Esophagus squamous epithelium (tissue), 5 donors: ENCODE measurements around the gene SELENOV. TPM values are rescaled to one million over a fixed set of nuclear protein-coding genes. Genes with fewer than 3 reads are reported as not detected.

Experiments
- DNase-seq: peaks from one replicate; lab custom pipeline; 2025; lab: John Stamatoyannopoulos, UW
- H3K27ac ChIP-seq, 4 donors: fragments of 200-600 bp; sonication (generic); one replicate each; pipeline ENCODE4 v1.5.1; 2016 to 2019; ENCODE audit warnings: mild to moderate bottlenecking in 1 of 4
- H3K27me3 ChIP-seq, 4 donors: fragments of 200-600 bp; sonication (generic); 1 replicate in 3 of 4; 2 replicates in 1 of 4; pipeline versions ENCODE4 v1.5.1 to v1.6.0; 2017 to 2021; ENCODE audit warnings: antibody characterized with exemption in 1 of 4
- H3K36me3 ChIP-seq, 3 donors: fragments of 200-600 bp; sonication (generic); one replicate each; pipeline ENCODE4 v1.5.1; 2016 to 2019
- H3K4me1 ChIP-seq, 3 donors: fragments of 200-600 bp; sonication (generic); one replicate each; pipeline ENCODE4 v1.5.1; 2017 to 2019
- H3K4me3 ChIP-seq, 4 donors: fragments of 200-600 bp; sonication (generic); 1 replicate in 3 of 4; 2 replicates in 1 of 4; pipeline ENCODE4 v1.5.1; 2016 to 2019; ENCODE audit warnings: mild to moderate bottlenecking in 2 of 4, moderate library complexity in 1 of 4
- H3K9me3 ChIP-seq, 3 donors: fragments of 200-600 bp; sonication (generic); one replicate each; pipeline ENCODE4 v1.5.1; 2016 to 2019
- POLR2A ChIP-seq, 4 donors: fragments of 450-650 bp; IDR thresholded peaks; one replicate each; pipeline ENCODE4 v1.6.1; 2017; ENCODE audit warnings: antibody characterized with exemption in 4 of 4, mild to moderate bottlenecking in 4 of 4, moderate library complexity in 3 of 4
- WGBS, 2 donors: methylation state at CpG; one replicate each; pipeline ENCODE4 v1.1.5; 2018; 5-methylcytosine and 5-hydroxymethylcytosine counted together
- intact Hi-C: fragments of 100-400 bp; cut with DNase I; formaldehyde crosslinking; loops from one replicate; pipeline ENCODE4 v1.15.0; 2022
- total RNA-seq, 4 donors: library from RNA; depleted of rRNA; stranded (reverse); fragments of >200 nt; gene quantifications; one replicate each; pipeline ENCODE4 v1.1.0, GENCODE V29; 2016
- TF ChIP-seq, protein P1 (sequence below), 6 experiments: fragments of 450-650 bp in 4 of 6; fragments of 200-600 bp in 2 of 6; sonication (generic) in 2 of 6; IDR thresholded peaks; one replicate each; pipeline ENCODE4 v1.5.1; 2016 to 2019; ENCODE audit warnings: antibody characterized with exemption in 6 of 6, mild to moderate bottlenecking in 4 of 6, moderate library complexity in 4 of 6
- donor health status: DM: yes; HTN: yes; CAD: no.

The SELENOV gene
- total RNA-seq, 4 donors from 2014 or later: not detected

DNA sequence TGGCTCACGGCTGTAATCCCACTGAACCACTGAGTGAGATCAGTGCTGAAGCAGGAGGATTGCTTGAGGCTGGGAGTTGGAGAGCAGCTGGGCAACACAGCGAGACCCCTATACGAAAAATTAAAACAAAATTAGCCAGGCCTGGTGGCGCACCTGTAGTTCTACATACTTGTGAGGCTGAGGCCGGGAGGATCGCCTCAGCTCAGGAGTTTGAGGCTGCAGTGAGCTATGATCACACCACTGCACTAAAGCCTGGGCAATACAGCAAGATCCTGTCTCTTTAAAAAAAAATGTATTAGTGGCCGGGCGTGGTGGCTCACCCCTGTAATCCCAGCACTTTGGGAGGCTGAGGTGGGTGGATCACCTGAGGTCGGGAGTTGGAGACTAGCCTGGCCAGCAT is 6.3 kb upstream of the SELENOV start:
- no peak for DNase-seq
- Histone ChIP-seq H3K4me1 (peaks cover 6 to 14% (median 7%) of the 10 kb centered on the region in 3 donors), H3K27ac (no peak overlapping the region), H3K27me3 (peaks cover 8 to 96% (median 17%) of the 10 kb centered on the region in 4 donors), H3K36me3 (no peaks in the 10 kb centered on the region), H3K4me3 (no peak overlapping the region), H3K9me3 (no peaks in the 10 kb centered on the region)
- 83 to 86% methylated on average over 9 of the region's 9 CpGs for WGBS, 2 donors
- intact Hi-C loops: no loop called here
- TF ChIP-seq, protein P1, sequence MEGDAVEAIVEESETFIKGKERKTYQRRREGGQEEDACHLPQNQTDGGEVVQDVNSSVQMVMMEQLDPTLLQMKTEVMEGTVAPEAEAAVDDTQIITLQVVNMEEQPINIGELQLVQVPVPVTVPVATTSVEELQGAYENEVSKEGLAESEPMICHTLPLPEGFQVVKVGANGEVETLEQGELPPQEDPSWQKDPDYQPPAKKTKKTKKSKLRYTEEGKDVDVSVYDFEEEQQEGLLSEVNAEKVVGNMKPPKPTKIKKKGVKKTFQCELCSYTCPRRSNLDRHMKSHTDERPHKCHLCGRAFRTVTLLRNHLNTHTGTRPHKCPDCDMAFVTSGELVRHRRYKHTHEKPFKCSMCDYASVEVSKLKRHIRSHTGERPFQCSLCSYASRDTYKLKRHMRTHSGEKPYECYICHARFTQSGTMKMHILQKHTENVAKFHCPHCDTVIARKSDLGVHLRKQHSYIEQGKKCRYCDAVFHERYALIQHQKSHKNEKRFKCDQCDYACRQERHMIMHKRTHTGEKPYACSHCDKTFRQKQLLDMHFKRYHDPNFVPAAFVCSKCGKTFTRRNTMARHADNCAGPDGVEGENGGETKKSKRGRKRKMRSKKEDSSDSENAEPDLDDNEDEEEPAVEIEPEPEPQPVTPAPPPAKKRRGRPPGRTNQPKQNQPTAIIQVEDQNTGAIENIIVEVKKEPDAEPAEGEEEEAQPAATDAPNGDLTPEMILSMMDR (IDR thresholded peaks at IDR 0.05): no peak
- no peak for TF ChIP-seq POLR2A (IDR thresholded peaks at IDR 0.05)

DNA sequence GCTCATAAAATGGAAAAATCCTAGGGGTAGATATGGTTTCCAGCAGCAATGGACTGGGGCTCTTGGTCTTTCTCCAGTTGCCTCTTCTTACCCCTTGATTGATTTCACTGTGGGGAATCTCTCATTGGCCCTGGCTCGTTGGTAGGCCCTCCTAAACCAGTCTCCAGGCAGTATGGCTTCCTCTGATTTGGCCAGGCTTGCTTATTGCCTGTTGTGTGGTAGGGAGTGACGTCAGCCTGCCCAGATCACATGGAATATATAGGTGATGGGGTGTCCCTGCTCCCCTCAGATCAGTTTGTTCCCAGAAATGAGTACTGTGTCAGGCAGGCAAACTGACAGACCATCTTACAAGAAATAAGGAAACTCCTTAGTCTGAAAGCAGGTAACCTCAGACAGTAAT is 5.7 kb upstream of the SELENOV start:
- DNase-seq: no peak
- Histone ChIP-seq H3K36me3 (no peaks in the 10 kb centered on the region), H3K4me1 (peaks cover 6 to 14% (median 7%) of the 10 kb centered on the region in 3 donors), H3K27me3 (peaks cover 8 to 96% (median 20%) of the 10 kb centered on the region in 4 donors), H3K9me3 (no peaks in the 10 kb centered on the region), H3K27ac (no peak overlapping the region), H3K4me3 (no peak overlapping the region)
- intact Hi-C loops: no loop called here
- 50 to 69% methylated on average over 1 of the region's 2 CpGs for WGBS, 2 donors
- TF ChIP-seq, protein P1 (IDR thresholded peaks at IDR 0.05): no peak
- no peak for TF ChIP-seq POLR2A (IDR thresholded peaks at IDR 0.05)

GRCh38 chr19:39512988-39513387 is 2.0 kb upstream of the SELENOV start:
- Histone ChIP-seq H3K4me1 (peaks cover 6 to 18% (median 13%) of the 10 kb centered on the region in 3 donors), H3K4me3 (no peak overlapping the region), H3K36me3 (no peaks in the 10 kb centered on the region), H3K27me3 (peaks cover 8 to 95% (median 33%) of the 10 kb centered on the region in 4 donors), H3K27ac (no peak overlapping the region), H3K9me3 (no peaks in the 10 kb centered on the region)
- TF ChIP-seq POLR2A (IDR thresholded peaks at IDR 0.05): no peak
- TF ChIP-seq, protein P1 (IDR thresholded peaks at IDR 0.05): no peak
- WGBS, 2 donors: 37 to 48% methylated on average over 2 of the region's 2 CpGs
- DNase-seq: no peak
- intact Hi-C loops: no loop called here

- peaks cover 6 to 82% (median 24%) of the 10 kb centered on the region in 4 donors for H3K27me3 ChIP-seq
- TF ChIP-seq POLR2A (IDR thresholded peaks at IDR 0.05): no peak
- TF ChIP-seq, protein P1 (IDR thresholded peaks at IDR 0.05): no peak
- peak overlapping the region; percentile 2 to 63 (median 30) for H3K4me3 ChIP-seq
- H3K4me1 ChIP-seq: peaks cover 6 to 18% (median 13%) of the 10 kb centered on the region in 3 donors
- intact Hi-C loops: no loop called here
- no peak overlapping the region for H3K27ac ChIP-seq
- no peak for DNase-seq
- no peaks in the 10 kb centered on the region for H3K9me3 ChIP-seq
- WGBS, 2 donors: 9 to 20% methylated on average over 1 to 3 of the region's 44 CpGs
- no peaks in the 10 kb centered on the region for H3K36me3 ChIP-seq
These were observed 732 bp downstream of the SELENOV start for GRCh38 chr19:39515551-39516191.

- intact Hi-C loops: no loop called here
- Histone ChIP-seq H3K27me3 (peaks cover 6 to 76% (median 24%) of the 10 kb centered on the region in 4 donors), H3K27ac (no peak overlapping the region), H3K4me3 (no peak overlapping the region), H3K9me3 (no peaks in the 10 kb centered on the region), H3K36me3 (no peaks in the 10 kb centered on the region), H3K4me1 (peaks cover 6 to 18% (median 13%) of the 10 kb centered on the region in 3 donors)
- TF ChIP-seq, protein P1 (IDR thresholded peaks at IDR 0.05): no peak
- TF ChIP-seq POLR2A (IDR thresholded peaks at IDR 0.05): no peak
- 46 to 50% methylated on average over 6 of the region's 6 CpGs for WGBS, 2 donors
- DNase-seq: no peak
These were observed 1.3 kb downstream of the SELENOV start for GRCh38 chr19:39516270-39516669.
